HFF-Myc (cell line): ENCODE results near the gene PELI3.

Source experiments
- DNase-seq: peaks from one replicate; pipeline ENCODE4 v3.0.0-alpha.2; 2011; ENCODE audit warnings: low read depth; ENCODE audit errors: extremely low read depth
- H3K4me3 ChIP-seq: replicated peaks from 2 replicates; pipeline ENCODE4 v1.5.1; 2011; ENCODE audit warnings: low read depth, mild to moderate bottlenecking, control low read depth, low read length
- TF ChIP-seq, protein P1 (sequence below): IDR thresholded peaks from 2 replicates; pipeline ENCODE4 v1.5.1; 2012; ENCODE audit warnings: mild to moderate bottlenecking, low read depth, low read length, control low read depth; ENCODE audit errors: missing control alignments

PELI3 gene

GRCh38 chr11:66478729-66479393 is 12.2 kb downstream of the PELI3 start:
- H3K4me3 ChIP-seq, result peak overlapping the region; percentile 85
- no peak for DNase-seq
- TF ChIP-seq, protein P1, sequence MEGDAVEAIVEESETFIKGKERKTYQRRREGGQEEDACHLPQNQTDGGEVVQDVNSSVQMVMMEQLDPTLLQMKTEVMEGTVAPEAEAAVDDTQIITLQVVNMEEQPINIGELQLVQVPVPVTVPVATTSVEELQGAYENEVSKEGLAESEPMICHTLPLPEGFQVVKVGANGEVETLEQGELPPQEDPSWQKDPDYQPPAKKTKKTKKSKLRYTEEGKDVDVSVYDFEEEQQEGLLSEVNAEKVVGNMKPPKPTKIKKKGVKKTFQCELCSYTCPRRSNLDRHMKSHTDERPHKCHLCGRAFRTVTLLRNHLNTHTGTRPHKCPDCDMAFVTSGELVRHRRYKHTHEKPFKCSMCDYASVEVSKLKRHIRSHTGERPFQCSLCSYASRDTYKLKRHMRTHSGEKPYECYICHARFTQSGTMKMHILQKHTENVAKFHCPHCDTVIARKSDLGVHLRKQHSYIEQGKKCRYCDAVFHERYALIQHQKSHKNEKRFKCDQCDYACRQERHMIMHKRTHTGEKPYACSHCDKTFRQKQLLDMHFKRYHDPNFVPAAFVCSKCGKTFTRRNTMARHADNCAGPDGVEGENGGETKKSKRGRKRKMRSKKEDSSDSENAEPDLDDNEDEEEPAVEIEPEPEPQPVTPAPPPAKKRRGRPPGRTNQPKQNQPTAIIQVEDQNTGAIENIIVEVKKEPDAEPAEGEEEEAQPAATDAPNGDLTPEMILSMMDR, result peak; percentile 88

GRCh38 chr11:66479394-66480116 is 12.8 kb downstream of the PELI3 start:
- DNase-seq, result no peak
- TF ChIP-seq, protein P1, result no peak
- peak overlapping the region; percentile 85 for H3K4me3 ChIP-seq

DNA sequence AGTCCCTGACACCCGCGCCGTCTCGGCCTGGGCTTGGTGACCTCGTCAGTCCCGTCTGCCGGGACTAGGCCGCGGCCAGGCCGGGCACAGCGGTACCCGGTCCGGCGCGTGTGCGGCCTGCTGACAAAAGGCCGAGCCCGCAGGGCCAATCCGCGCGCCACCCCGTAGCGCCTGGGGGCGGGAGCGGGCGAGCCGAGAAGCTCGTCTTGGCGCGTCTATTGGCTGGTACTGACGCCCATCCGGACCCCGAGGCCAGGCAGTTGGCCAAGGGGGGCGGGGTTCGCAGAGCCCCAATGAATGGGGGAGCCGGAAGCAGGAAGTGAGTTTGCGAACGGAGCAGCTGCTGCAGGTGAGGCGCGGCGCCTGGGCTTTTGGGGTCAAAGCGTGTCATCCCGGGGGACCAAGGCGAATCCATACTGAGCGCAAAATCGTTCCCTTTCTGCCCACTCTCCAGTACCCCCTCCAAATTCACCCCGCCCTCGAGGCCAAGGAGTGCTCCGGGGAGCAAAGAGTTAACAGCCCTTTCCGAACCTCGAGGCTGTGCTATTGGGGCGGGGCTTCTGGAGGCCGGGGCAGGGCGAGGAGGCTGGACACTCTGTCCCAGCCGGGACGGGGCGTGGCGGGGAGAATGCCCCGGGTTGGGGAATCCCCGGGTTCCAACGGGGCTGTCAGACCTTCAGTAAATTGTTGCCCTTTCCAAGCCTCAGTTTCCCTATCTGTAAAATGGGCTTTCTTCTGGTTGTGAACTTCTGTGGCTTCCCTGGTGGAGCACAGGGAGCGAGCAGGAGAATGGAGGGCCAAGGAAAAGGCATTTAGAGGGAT is 13.6 kb downstream of the PELI3 start, which contains the start of gene DPP3:
Gene DPP3, plus strand, starts transcription at position 318 of the 822 bp plus-strand sequence. CDS start 1,767 bp downstream, outside the sequence.
- TF ChIP-seq, protein P1, result no peak

DNA sequence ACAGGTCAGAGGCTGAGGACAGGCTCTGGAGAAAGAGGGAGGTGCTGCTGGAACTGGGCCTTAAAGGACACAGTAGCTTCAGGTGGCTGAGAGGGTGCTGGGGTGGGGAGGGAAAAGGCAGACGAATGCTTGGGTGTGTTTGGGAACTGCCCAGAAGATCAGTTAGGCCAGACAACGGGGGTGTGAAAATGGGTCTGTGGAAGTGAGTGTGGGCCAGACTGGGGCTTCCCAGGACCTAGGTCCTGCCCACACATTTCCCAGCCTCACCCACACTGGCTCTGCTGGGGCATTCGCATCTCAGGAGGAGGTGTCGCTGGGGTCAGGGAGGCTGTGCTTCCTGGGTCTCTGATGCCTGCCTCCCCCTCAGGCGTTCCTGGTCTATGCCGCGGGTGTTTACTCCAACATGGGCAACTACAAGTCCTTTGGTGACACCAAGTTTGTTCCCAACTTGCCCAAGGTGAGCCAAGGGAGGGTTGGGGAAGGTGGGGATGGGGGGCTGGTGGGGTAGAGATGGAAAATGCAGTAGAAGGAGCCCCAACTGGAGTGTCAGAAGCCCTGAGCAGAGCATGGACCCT is 18.2 kb downstream of the PELI3 start:
- TF ChIP-seq, protein P1, result no peak
- no peak for DNase-seq
- no peak overlapping the region for H3K4me3 ChIP-seq

More for the DNA sequence above, 13.6 kb downstream of the PELI3 start, which contains the start of gene DPP3:
- peak; percentile 77 for DNase-seq
- H3K4me3 ChIP-seq, result peak within 1 kb of the TSS; percentile 85

DNA sequence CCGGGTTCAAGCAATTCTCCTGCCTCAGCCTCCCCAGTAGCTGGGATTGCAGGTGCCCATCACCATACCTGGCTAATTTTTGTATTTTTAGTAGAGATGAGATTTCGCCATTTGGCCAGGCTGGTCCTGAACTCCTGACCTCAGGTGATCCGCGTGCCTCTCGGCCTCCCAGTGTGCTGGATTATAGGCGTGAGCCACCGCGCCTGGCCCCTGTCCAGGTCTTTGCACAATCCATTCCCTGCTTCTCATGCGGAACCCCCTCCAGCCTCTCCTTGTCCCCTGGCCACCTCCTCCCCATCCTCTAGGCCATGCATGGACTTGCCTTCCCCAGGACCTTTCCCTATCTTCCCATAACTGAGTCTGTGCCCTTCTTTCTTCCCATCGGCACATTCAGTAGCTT is 22.3 kb downstream of the PELI3 start:
- no peak overlapping the region for H3K4me3 ChIP-seq
- no peak for DNase-seq
- TF ChIP-seq, protein P1, result no peak

DNA sequence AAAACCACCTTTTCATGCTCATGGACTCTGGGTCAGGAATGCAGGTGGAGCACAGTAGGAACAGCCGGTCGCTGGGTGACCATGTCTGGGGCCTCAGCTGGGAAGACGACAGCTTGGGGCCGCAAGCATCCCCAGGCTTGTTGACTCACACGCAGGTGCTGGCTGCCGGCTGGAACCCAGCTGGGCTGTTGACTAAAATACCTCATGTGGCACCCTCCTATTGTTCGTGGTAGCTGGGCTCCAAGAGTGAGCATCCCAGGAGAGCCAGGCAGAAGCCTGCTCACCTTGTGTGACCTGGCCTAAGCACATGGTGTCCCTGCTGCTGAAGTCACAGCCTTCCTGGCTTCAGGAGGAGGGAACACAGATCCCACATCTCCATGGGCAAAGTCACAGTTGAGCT is 22.9 kb downstream of the PELI3 start:
- TF ChIP-seq, protein P1, result no peak
- DNase-seq, result no peak
- H3K4me3 ChIP-seq, result no peak overlapping the region
